Measurements from ENCODE around the gene TRIM14.
A peak's percentile ranks its signal among the peaks of the same experiment; 100 is the strongest.
"Not testable (repeated sequence)": the region's sequence is repeated elsewhere in the genome, so short reads cannot be mapped to it uniquely, and the experiment has no call there.

TRIM14 gene

DNA sequence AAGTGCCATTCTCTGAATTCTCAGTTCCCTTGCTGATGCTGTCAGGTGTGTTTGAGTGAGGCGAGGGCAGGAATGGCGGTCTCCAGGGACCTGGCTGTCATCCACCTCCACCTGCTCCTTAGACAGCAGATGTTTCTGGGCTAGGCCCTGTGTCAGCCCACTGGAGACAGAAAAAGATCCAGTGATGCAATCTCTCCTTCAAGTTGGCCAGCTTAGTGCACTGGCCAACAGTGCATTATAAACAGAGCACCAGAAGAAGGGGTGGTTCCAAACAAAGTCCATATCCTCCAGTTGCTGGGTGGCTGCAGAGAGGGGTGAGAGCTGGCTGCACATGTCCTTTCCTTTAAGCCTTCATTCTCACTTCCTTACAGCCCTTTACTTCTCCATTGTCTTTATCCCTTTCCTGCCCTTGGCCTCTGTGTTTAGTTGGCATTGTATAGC, 35.9 kb downstream of the TRIM14 start:
- DNase-seq (ENCODE audit: low read depth) = no peak

DNA sequence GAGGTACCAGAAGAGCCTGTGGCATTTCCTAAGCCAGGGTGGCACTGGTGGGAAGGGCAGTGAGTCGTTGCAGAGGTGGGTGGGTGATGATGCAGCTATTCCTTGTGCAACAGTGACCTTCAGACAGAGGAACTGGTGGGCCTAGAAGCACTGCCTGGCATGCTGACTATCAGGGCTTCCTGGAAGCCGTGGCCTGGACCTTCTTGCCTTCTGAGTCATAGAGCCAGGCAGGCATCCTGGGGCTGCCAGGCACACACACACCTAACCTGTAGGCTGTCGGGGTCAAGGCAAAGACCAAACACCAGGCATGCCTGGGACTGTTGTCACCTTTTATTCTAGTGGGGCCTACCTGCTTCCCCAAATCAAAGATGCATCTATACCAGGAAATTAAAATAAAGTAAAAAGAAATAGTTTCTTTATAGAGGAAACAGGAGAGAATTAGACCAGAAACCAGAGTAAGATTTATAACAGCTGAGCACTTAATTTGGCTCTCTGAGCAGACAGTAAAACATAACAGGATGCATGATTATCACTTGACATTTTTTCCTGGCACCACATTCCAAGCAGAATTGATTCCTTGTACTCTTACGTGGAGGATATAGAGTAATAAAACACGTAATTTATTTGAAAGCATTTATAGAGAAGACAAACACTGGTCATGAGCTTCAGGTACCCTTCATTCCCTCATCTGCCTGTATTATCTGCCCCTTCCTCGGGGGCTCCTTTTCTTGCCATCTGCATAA, 37.4 kb downstream of the TRIM14 start:
- DNase-seq (ENCODE audit: low read depth) = peak; percentile 75

DNA sequence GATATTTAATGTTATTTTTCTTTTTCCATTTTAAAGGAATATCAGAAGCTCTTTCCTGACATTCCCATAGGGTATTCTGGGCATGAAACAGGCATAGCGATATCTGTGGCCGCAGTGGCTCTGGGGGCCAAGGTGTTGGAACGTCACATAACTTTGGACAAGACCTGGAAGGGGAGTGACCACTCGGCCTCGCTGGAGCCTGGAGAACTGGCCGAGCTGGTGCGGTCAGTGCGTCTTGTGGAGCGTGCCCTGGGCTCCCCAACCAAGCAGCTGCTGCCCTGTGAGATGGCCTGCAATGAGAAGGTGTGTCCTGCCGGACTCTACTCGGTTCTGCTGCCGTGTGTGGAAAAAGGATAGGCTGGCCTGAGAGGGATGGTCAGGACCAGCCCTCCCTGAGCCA, 38.2 kb downstream of the TRIM14 start:
- no peak for DNase-seq (ENCODE audit: low read depth)

- no peak for DNase-seq (ENCODE audit: low read depth)
These were observed 38.7 kb downstream of the TRIM14 start for GRCh38 chr9:98080326-98080725.

- no peak for DNase-seq (ENCODE audit: low read depth)
These were observed 40.1 kb downstream of the TRIM14 start for GRCh38 chr9:98078895-98079294.

- not testable (repeated sequence) for DNase-seq (ENCODE audit: low read depth)
These were observed 42.5 kb downstream of the TRIM14 start for GRCh38 chr9:98076514-98076890.

- peak; percentile 87 for DNase-seq (ENCODE audit: low read depth)
These were observed 43.7 kb downstream of the TRIM14 start for GRCh38 chr9:98075332-98075805.

DNA sequence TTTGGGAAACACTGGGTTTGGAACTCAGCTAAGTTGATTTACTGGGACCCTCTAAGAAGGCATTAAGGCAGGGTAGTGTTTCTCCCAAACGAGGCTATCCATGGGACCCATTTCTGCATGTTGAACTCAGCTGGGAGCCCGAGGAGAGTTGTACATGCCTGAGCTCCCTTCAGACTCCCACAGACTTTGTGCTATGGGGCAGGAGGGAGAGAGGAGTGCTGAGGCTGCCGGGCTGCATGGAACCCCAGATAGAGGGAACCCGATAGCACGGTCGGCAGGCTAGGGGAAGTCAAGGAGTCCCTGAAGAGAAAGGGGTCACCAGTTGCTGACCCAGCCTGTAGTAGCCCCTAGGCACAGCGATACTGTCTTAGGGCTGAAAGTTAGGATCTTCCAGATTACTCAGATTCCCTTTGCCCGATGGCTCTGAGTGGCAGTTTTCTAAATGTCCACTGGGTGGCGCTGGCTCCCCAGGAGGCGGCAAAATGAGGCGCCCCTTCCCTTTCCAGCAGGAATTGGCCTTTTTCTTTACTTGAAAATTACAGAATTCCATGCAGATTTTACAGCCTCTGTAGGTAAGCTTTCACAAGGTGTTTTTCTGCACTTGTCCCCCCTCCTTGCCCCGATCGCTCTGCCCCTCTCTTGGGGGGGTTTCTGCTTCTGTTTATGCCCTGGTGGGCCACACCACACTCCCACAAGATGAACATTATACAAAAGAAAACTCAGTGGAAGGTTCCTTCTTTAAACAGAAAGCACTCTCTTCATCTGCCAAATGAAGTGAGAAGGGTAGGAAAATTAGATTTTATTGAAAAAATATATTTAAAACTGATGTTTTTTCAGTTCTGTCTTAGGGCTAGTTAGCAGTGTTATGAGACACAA, 44.7 kb downstream of the TRIM14 start:
- DNase-seq (ENCODE audit: low read depth) = peak; percentile 74

DNA sequence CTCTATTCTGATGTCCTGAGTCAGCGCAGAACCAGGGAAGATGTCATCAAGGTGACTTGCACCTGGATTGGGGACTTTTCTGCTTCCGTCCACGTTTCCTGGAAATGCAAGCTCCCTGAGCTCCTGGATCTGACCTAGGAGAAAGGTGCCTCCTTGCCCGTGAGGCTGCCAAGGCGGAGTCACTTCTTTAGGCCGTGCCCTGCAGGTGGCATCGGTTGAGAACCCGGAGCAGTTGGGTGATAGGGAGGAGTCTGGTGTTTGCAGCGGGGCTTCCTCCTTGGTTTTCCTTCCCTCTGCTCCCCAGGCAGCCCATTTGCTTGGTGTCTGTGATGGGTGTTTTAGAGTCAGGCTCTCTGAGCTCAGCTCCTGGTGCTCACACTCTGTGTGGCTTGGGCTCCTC, 47.3 kb downstream of the TRIM14 start:
- no peak for DNase-seq (ENCODE audit: low read depth)

- no peak for DNase-seq (ENCODE audit: low read depth)
These were observed 48.3 kb downstream of the TRIM14 start for GRCh38 chr9:98070704-98071103.

- no peak for DNase-seq (ENCODE audit: low read depth)
These were observed 49.5 kb downstream of the TRIM14 start for GRCh38 chr9:98069551-98069950.

DNA sequence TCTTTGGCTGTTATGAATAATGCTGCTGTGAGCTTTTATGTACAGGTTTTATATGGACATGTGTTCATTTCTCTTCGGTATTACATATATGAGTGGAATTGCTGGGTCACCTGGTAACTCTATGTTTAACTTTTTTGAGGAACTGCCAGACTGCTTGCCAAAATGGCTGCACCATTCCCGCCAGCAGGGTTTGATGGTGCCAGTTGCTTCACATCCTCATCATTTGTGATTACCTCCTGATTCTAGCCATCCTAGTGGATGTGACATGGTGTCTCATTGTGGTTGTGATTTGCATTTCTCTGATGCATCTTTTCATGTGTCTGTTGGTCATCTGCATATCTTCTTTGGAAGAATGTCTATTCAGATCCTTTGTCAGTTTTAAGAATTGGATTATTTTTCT, 51.8 kb downstream of the TRIM14 start:
- DNase-seq (ENCODE audit: low read depth) = no peak

GRCh38 chr9:98066235-98066634, 52.8 kb downstream of the TRIM14 start:
- DNase-seq (ENCODE audit: low read depth) = no peak

- no peak for DNase-seq (ENCODE audit: low read depth)
These were observed 54.2 kb downstream of the TRIM14 start for GRCh38 chr9:98064623-98065392.

GRCh38 chr9:98062161-98062560, 56.9 kb downstream of the TRIM14 start:
- no peak for DNase-seq (ENCODE audit: low read depth)

GRCh38 chr9:98057138-98057799, 61.8 kb downstream of the TRIM14 start:
- DNase-seq (ENCODE audit: low read depth) = peak; percentile 46

DNA sequence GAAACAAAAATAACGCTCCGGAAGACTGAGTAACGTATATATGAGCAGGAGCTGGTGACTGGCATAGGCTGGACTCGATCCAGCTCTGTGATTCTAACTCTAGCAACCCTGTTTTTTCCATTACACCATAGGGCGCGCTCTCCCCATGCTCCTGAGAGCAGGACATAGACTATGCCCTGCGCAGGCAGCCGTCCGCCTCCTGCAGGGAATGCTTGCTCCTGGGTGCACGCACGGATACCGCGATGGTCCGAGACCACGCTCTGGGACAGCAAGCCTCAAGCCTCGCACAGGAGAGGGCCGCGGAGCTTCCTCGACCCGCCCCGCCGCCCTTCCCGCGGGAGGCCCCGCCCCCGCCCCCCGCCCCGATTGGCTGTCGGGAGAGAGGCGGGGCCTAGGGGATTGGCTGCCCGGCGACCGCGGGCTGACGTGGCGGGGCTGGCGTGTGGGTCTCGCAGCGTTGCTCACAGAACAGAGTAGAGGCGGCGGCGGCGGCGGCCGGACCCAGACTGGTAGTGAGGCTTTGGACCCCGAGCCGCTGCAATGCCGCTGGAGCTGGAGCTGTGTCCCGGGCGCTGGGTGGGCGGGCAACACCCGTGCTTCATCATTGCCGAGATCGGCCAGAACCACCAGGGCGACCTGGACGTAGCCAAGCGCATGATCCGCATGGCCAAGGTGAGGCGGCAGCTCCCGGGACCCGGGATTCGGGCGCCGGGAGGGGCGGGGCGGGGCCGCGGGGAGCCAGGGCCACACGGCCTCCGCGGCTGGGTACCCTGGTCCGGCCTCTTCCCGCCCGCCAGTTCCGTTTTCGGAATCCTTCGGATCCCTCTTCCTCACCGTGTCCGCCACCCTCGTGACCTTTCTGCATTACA, 62.5 kb downstream of the TRIM14 start, which contains the start of gene NANS:
Gene NANS (plus strand): TSS at position 464 of the 869 bp plus-strand sequence. CDS start 77 bp downstream, at position 541.
- DNase-seq (ENCODE audit: low read depth) = peak; percentile 98

DNA sequence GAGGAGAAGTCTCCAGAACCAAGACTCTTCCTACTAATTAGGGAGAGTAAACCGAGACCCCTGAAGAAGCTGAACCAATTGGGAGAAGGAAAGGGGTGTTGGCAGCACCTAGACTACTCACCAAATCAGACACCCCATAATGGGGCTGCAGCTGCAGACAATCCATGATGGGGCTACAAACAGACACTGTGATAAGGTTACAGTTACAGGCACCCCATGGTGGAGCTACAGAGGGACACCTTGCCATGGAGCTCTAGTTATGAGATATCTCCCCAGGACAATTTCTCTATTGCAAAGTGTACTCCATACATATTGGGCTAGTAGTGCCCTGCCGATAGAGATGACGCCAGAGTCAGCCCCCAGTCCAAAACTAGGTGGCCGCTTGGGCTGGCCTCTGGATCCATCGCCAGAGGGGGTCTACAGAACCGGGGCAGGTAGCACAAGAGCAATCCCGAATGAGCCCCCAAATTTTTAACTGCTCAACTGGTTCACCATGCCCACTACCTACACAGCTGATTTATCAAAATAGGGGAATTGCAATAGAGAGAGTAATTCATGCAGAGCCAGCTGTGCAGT, 64.6 kb downstream of the TRIM14 start:
- DNase-seq (ENCODE audit: low read depth) = no peak

GRCh38 chr9:98050351-98050750, 68.7 kb downstream of the TRIM14 start:
- DNase-seq (ENCODE audit: low read depth) = no peak

All from ELR (cell line).